CD4-positive, alpha-beta T cell treated with Interleukin-15 for 1 hour (primary cell): ENCODE results near the gene CDK3.

Experiments
- DNase-seq: peaks from one replicate; pipeline ENCODE4 v3.0.0-alpha.2; 2020

Gene CDK3

DNA sequence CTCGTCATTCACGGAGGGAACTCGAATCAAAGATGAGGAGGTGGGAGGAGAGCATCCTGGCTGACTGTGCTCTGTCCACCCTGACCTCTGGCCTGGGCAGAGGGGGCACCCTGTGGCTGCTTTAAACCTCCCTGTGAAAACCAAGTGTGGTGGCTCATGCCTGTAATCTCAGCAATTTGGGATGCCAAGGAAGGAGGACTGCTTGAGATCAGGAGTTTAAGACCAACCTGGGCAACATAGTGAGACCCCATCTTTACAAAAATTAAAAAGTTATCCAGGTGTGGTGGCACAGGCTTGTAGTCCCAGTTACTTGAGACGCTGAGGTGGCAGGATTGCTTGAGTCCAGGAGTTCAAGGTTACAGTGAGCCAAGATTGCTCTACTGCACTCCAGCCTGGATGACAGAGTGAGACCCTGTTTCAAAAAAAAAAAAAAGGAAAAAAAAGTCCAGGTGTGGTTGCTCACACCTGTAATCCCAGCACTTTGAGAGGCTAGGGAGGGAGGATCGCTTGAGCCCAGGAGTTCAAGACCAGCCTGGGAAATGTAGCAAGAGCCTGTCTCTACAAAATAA, 5.8 kb upstream of the CDK3 start:
- DNase-seq: no peak

DNA sequence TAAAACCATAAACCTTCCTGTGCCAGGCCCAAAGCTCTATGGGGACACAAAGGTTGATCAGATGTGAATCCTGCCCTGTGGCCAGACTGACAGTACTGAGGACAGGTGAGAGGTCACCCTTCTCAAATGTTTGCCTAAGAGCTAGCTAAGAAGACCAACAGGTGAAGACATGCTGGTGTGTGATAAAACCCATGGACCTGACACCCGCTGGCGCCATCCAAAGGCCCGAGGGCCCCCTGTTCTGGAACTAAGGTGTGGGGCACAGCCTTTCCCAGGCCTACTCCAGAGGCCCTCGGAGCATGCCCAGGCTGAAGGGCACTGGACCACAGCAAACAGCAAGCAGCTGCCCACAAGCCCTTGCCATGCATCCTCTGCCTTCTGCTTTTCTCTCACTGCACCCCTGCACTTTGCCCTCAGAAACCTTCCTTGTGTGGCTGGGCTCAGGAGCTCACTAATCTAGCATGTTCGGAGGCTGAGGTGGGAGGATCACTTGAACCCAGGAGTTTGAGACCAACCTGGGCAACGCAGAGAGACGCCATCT, 5.2 kb upstream of the CDK3 start:
- no peak for DNase-seq

DNA sequence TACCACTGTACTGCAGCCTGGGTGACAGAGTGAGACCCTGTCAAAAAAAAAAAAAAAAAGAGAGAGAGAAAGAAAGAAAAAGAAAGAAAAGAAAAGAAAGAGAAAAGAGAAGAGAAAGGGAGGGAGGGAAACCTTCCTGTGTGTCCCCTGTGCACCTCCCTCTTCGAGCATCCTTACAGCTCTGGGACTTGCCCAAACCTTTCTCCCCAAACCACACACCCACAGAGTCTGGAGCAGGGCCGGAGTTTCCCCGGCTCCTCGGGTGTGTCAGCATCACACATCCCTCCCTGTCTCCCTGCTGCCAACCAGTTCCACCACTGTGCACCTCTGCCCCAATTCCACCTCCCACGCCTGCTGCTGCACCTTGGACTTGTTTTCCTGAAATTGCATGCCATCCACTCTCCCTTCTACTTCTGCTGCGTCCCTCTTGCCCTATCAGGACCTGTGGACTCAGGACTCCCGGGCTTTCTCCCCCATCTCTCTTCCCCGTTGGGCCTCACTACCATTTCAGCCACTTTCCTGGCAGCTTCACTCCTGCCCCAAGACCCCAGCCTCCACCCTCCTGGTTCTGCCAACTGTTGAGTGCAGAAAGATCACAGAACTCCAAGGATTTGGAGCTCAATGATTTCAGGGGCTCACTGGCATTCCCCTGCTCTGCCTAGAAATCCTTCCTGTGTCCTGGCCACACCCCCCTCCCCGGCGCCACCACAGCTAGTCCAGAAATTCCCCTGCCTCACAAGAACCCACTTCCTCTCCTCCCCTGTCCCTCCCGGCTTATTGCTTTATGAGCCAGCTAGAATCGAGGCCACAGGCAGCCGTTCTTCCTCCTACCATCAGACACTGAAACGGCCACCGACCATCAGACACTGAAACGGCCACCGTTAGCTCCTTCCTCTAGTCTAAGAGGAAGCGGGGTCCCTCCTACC, 3.7 kb upstream of the CDK3 start:
- peak; percentile 51 for DNase-seq

DNA sequence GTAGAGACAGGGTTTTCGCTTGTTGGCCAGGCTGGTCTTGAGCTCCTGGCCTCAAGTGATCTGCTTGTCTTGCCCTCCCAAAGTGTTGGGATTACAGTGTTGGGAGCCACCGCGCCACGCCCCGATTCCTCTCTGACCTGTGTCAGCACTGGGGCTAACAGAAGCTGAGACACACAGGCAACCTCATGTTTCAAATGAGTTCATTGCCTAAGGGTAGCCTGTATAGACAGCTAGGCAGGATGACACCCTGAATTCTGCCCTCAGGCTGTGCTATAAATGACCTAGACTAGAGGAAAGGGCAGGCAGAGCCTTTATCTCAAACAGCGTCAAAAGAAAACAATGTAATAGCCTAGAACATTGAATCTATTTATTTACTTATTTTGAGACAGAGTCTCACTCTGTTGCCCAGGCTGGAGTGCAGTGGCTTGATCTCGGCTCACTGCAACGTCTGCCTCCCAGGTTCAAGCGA, 2.3 kb upstream of the CDK3 start:
- no peak for DNase-seq

DNA sequence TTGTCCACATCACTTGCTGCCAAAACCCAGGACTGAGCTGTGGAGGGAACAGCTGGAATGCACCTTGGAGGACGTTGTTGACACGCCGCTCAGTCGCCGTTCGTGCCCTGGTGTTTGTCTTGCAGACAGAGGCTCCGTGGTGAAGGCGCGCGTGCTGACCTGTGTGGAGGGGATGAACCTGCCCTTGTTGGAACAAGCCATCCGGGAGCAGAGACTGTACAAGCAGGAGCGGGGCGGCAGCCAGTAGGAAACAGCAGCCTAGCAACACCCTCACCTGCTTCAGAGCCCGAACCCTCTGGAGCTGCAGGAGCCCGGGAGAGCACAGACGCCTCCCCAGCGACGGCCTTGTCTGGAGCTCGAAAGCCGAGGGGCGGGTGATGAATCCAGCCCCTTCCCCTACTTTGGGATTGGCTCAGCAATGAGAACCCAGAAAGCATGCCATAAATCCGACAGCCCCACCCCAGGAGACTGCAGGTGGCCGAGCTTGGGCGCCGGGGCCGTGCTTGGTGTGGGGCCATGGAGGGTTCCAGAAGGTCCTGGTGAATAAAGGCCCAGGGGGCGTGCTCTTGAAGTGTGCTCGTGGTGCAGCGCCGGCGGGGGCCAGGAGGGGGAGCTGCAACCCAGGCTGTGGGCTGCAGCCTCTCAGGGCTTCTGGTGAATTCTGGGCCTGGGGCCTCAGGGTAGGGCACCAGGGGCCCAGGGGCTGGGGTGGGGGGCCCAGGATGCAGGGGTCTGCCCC, 470 bp upstream of the CDK3 start:
- peak; percentile 45 for DNase-seq

DNA sequence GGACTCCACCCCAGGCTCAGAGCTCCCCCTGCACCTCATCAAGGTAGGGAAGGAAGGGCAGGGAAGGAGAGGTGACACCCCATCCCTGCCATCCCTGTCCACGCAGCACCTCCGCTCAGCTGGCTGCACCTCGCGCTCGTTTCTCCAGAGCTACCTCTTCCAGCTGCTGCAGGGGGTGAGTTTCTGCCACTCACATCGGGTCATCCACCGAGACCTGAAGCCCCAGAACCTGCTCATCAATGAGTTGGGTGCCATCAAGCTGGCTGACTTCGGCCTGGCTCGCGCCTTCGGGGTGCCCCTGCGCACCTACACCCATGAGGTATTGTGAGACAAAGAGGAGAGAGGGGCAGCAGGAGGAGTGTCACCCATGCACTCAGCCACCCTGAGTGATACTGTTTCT, 1.4 kb downstream of the CDK3 start:
- DNase-seq: no peak

DNA sequence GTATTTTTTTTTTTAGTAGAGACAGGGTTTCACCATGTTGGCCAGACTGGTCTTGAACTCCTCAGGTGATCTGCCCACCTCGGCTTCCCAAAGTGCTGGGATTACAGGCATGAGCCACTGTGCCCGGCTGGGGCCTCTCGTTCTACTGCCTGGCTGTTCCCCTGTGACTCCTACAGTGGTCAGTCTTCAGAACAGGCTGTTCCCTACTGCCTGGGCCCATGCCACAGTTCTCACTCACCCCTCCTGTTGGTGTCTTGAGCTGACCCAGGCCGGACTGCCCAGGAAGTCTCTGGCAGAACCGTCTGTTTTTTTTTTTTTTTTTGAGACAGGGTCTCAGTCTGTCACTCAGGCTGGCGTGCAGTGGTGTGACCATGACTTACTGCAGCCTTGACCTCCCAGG, 3.3 kb downstream of the CDK3 start:
- no peak for DNase-seq

DNA sequence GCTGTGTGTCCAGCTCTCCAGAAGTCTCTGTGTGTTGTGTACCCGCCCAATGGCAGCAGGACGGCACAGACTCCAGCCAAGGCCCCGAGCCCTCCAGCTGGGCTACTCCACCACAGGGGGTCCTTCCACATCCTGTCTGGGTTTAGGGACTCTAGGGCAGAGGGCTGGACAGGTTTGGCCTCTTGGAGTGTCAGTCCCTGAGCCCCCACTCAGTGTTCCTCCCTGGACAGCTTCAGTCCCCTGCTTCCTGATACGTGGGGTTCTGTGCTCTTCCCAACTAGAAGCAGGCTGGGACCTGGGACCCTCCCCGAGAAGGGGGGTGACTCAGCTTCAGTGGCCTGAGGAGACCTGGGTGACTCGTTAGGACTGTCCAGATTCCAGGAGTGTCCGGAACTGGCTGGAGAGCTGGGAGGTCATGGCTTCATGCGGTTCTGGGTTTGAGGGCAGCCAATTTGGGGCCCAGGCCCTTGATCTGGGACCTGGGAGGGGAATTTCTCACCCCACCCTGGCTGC, 4.2 kb downstream of the CDK3 start:
- no peak for DNase-seq

DNA sequence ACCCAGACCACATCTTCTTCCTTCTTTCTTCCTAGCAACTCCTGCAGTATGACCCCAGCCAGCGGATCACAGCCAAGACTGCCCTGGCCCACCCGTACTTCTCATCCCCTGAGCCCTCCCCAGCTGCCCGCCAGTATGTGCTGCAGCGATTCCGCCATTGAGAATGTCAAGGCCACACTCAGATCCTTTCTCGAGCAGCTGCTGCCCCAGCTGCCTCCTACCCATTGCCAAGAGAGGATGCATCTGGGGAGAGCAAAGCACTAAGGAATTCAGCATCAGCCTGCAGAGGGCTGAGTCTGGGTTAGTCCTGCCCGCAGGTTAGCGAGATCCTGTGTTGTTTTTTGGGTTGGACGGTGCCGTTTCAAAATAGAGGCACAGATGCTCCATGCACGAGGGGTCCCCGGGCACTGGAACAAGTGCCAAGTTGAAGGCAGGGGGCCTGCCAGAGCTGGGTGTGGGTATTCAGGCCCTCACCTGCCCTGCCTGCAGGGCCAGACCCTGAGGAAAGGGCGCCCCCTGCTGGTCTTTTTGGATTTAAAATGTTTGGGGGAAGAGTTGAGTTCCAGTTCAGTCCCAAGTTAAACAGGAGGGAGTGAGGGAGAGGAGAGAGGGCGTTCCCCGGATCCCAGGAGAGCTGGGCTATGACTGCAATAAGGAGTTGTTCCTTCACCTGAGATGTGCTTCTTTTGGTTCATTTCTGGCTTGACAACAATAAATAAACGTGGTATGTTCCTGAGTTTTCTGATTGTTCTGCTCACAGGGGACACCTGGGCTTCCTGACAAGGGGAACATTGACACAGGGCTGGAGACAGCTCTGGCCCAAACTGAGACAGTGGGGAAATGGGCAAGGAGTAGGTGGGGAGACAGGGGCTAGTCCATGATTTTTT, 4.9 kb downstream of the CDK3 start:
- peak; percentile 65 for DNase-seq

DNA sequence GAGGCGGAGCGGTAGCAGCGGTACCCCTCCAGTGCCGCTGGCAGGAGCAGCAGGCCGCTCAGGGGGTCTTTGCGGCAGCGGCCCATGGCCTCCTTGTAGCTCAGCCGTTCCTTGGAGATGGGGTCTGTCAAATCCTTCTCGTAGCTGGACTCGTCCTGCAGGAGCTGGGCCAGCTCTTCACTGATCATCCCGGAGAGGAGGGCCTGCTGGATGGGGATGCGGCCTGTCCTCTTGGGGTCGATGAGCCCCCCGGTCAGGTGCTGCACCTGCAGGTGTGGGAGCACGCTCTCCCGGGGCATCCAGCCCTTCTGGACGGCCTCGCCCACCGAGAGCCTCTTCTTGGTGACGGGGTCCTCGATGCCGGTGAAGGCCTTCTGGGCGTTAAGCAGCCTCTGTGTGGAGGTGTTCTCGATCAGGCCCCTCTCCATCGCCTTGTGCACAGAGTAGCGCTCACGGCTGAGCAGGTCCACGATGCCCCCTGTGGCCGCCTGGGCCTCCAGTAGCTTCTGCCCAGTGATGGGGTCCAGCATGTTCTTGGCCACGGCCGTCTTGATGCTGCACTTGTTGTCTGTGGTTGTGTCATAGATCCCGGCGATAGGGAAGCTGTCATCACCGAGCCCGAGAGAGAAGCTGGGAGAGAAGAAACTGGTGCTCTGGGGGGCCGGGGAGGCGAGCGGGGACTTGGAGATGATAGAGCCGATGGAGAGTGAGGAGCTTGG, 6.6 kb downstream of the CDK3 start:
- DNase-seq: no peak

DNA sequence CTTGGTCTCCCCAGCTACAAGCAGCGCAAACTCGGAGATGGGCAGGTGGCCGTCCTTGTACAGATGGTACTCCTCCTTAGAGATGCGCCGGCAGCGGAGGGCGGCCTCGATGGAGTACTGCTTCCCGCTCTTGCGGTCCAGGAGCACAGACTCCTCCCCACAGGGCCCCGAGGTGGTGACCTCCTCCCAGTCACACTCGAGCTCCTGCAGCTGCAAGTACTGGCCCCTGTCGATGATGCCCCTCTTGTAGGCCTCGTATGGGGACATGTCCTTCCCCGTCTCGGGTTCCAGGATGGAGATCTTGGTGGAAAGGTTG, 7.2 kb downstream of the CDK3 start:
- no peak for DNase-seq

DNA sequence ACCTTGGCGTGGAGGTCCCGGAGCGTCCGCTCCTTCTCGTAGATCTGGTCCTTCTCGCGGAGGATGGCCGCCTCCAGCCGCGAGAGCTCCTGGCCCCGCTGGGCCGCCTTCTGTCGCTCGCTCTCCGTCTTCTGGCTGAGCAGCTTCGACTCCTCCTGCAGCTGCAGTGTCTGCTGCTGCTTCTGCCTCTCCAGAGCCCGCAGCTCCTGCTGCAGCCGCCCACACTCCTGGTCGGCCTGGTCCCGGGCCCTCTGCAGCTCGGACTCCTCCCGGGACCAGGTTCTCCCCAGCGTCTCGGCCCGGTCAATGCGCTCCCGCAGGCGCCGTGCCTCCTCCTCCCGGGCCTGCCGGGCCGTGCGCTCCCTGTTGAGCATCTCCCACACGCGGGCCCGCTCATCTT, 7.6 kb downstream of the CDK3 start:
- no peak for DNase-seq

DNA sequence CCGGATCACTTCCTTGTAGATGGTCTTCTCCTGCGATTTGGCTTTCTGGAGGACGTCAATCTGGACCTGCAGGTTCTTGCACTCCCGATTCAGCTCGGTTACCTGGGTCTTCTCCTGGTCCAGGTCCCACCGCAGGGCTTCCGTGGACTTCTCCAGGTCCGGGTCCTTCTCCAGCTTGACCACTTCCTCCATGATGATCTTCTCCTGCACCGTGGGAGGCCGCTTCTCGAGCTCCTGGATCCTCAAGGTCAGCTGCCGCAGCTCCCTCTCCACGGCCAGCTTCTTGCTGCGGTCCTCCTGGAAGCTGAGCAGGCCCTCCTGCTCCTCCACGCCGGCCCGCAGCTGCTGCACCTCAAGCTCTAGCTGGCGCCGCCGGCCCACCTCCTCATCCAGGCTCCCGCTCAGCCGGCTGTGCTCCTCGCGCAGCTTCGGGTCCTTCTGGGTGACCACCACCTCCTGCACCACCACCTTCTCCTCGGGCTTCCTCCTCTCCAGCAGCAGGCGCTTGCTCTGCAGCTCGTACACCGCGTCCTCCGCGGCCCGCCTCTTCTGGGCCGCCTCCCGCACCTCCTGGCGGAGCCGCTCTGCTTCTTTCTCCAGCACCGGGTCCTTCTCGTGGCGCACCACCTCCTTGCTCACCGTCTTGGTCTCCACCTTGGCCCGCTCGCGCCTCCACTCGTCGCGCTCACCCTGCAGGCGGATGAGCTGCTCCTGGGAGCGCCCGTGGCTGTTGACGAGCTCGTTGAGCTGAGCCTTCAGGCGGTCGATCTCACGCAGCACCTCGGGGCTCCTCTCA, 8.2 kb downstream of the CDK3 start:
- DNase-seq: no peak

DNA sequence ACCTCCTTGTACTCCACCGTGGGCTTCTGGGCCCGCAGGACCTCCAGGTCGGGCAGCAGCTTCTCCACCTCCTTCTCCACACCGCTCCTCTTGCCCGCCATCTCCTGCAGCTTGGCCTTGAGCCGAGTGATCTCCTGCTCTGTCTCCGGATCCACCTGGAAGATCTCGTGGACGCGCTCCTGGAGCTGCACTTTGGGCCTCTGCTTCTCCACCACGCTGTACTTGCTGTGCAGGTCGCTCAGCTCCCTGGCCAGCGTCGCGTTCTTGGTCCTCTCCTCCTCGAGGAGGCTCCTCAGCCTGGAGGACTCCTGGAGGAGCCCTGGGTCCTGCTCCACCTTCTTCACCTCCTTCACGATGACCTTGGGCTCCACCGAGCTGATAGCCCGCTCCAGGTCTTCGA, 8.8 kb downstream of the CDK3 start:
- DNase-seq: no peak

DNA sequence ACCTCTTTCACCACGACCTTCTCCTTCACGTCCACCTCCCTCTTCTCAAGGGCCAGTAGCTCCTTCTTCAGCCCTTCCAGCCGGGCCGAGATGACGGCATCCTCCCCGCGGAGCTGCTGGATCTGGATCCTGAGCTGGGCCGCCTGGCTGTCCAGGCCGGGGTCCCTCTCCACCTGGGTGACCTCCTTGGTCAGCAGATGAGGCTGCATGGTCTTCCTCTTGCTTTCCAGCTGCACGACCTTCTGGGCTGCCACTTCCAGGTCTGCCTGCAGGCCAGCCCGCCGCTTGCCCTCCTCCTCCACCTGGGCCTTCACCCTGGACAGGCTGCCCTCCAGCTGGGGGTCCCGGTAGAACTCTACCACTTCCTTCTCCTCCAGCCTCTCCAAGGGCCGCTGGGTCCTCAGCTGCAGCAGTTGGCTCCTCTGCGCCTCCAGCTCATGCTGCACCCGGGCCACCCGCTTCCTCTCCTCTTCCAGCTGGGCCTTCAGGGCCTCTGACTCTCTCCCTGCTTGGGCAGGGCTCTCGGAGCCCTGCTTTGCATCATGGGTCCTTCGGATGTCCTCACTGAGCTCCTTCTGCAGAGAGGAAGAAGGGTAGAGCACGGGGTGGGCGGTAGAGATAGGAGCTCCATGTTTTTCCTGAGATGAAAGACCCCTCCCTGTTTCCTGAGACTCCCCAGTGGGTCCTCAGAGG, 9.5 kb downstream of the CDK3 start:
- no peak for DNase-seq

DNA sequence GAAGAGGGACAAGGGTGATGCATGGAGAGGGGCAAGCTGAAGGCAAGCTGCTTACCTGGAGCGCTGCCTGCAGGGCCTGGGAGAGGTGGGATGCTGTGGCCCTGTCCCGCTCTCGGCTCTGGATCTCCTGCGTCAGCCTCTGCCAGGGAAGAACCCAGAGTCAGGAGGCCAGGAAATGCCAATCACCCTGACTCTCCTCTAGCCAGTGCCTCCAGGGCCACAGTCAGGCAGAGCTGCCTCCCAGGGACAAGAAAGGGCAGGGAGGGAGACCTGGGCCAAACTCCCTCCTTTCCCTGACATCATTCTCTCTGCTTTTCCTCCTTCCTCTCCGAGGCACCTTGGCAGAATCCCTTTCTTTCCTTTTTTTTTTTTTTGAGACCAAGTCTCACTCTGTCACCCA, 11.3 kb downstream of the CDK3 start:
- DNase-seq: no peak

DNA sequence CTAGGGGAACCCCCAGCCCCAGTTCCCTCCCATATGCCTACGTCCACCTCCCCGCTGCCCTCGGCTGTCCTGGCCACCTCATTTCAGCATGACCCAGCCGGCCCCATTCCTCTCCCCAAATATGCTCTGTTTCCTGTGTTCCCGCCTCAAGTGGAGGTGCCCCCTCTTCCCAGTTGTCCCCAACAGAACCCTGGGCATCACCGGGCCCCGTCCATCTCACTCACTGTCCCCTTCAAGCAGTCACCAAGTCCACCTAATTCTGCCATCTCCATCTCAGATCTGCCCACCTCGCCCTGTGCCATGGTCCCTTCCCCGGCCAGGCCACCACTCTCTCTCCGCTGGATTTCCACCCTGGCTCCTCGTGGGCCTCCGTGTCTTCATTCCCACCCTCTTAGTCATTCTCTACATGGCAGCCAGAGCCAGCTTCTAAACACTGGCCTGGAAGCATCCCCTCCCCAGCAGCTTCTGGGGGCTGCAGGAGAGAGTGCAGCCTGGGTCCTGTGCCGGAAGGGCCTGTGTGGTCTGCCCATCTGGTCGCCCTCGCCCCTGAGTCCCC, 12.8 kb downstream of the CDK3 start:
- DNase-seq: no peak

DNA sequence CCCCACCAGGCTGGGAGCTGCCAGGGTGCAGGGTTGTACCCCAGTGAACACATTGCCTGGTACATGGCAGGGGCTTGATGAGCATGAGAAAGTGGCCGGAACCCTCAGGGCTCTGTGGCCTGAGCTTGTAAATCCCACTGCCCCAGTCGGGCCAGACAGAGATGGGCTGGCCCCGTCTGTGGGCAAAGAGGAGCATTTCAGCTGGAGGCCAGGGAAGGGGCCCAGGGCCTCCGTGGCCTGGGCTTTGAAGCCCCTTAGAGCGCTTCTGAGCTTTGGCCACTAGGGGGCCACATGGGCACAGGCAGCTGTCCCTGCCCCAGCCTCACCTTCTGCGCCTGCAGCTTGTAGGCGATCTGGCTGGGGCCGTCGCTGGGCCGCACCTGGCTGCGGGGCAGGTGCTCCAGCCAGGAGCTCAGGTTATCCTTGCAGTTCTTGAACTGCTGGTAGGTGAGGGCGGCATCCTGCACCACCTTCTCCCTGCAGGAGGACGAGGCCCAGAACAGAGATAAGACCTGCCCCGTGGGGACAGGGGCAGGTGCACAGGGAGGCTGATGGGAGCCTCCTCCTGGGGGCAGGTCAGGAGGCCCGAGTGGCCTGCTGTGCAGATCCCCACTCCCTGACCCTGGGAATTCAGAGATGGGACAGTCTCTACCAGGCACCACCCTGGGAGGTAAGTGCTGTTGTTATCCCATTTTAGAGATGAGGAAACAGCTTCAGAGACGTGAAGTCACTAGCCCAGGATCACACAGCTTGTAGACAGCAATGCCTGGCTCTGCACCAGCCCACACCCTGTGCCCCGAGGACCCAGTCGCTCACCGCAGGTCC, 13.7 kb downstream of the CDK3 start:
- peak; percentile 79 for DNase-seq

DNA sequence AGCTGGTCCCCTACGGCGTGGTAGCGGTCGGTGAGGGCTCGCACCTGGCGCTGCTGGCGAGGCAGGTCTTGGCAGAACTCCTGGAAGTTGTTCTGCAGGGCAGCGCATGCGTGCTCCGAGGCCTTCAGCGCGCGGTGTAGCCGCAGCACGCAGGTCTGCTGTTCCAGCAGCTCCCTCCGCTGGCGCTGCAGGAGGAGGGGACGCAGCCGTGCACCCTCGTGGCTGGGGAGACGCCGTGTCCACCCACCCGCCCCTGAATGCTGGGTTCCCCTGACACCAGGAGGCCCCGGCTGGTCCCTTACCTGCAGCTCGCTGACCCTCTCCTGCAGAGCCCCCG, 14.2 kb downstream of the CDK3 start:
- no peak for DNase-seq
